Fibroblast of lung (primary cell): ENCODE data around the gene TMPRSS7. TPM values are rescaled to one million over a fixed set of nuclear protein-coding genes. Genes with fewer than 3 reads are reported as not detected.

Experiments
- DNase-seq, 2 donors: peaks; one replicate each; pipeline versions ENCODE4 v3.0.0 to v3.0.0-alpha.2; 2010; ENCODE audit warnings: low read depth in 2 of 2
- H2AFZ ChIP-seq: 2 replicates; pipeline ENCODE4 v1.5.1; 2012; ENCODE audit warnings: low read length, control low read depth, inconsistent platforms
- H3K27ac ChIP-seq: 2 replicates; pipeline ENCODE4 v1.5.1; 2011; ENCODE audit warnings: low read length, control low read depth; ENCODE audit not compliant: insufficient read depth
- H3K27me3 ChIP-seq: 2 replicates; pipeline ENCODE4 v1.5.1; 2011; ENCODE audit warnings: mild to moderate bottlenecking, low read length; ENCODE audit not compliant: control insufficient read depth, insufficient read depth
- H3K36me3 ChIP-seq: 2 replicates; pipeline ENCODE4 v1.5.1; 2011; ENCODE audit warnings: low read length; ENCODE audit not compliant: control insufficient read depth, insufficient read depth
- H3K4me1 ChIP-seq: 2 replicates; pipeline ENCODE4 v1.5.1; 2011; ENCODE audit warnings: low read length; ENCODE audit not compliant: control insufficient read depth, insufficient read depth; ENCODE audit errors: extremely low read depth
- H3K4me2 ChIP-seq: 2 replicates; pipeline ENCODE4 v1.5.1; 2011; ENCODE audit warnings: low read length, control low read depth; ENCODE audit not compliant: insufficient read depth; ENCODE audit errors: extremely low read depth
- H3K4me3 ChIP-seq, 4 experiments: fragments of 200-600 bp in 1 of 4; sonication (generic) in 1 of 4; replicated peaks in 1 of 4; 2 replicates each; pipeline ENCODE4 v1.5.1; 2011 to 2016; ENCODE audit warnings: low read length in 4 of 4, low read depth in 3 of 4, mild to moderate bottlenecking in 3 of 4, control low read depth in 2 of 4, inconsistent platforms in 1 of 4, mixed read lengths in 1 of 4; ENCODE audit not compliant: insufficient read depth in 1 of 4; ENCODE audit errors: control extremely low read depth in 1 of 4
- H3K79me2 ChIP-seq: 2 replicates; pipeline ENCODE4 v1.5.1; 2012; ENCODE audit warnings: mild to moderate bottlenecking, low read length, inconsistent platforms; ENCODE audit not compliant: control insufficient read depth, insufficient read depth
- H3K9ac ChIP-seq: 2 replicates; pipeline ENCODE4 v1.5.1; 2011; ENCODE audit warnings: mild to moderate bottlenecking, low read length, control low read depth; ENCODE audit not compliant: insufficient read depth
- H3K9me3 ChIP-seq: 2 replicates; pipeline ENCODE4 v1.5.1; 2012; ENCODE audit warnings: low read depth, low read length; ENCODE audit not compliant: control insufficient read depth, insufficient read depth
- H4K20me1 ChIP-seq: 2 replicates; pipeline ENCODE4 v1.5.1; 2011; ENCODE audit warnings: low read length; ENCODE audit not compliant: control insufficient read depth, insufficient read depth; ENCODE audit errors: extremely low read depth
- CTCF ChIP-seq, 2 donors: IDR thresholded peaks in 1 of 2; conservative IDR thresholded peaks in 1 of 2; 1 replicate in 1 of 2; 2 replicates in 1 of 2; pipeline ENCODE4 v1.5.1; 2011 to 2012; ENCODE audit warnings: low read length in 2 of 2, control low read depth in 1 of 2, inconsistent platforms in 1 of 2, low read depth in 1 of 2, mild to moderate bottlenecking in 1 of 2
- EZH2 ChIP-seq: IDR thresholded peaks from 2 replicates; pipeline ENCODE4 v1.5.1; 2012; ENCODE audit warnings: low read length, control low read depth, mild to moderate bottlenecking; ENCODE audit errors: missing control alignments
- polyA plus RNA-seq, 2 donors: library from polyadenylated mRNA; depleted of rRNA in 1 of 2; stranded (reverse) in 1 of 2; unstranded in 1 of 2; fragments of >200 nt; gene quantifications; 2 replicates each; pipeline ENCODE4 v1.2.1, GENCODE V29; 2011 to 2012; ENCODE audit warnings: missing spikeins in 1 of 2
- total RNA-seq: library from RNA; depleted of rRNA; stranded (reverse); fragments of >200 nt; gene quantifications from 2 replicates; pipeline ENCODE4 v1.2.1, GENCODE V29; 2014

The TMPRSS7 gene
- total and polyA plus RNA-seq, 2 donors (not counting 1 experiment from before 2014, with no cell fraction given): not detected

GRCh38 chr3:112127522-112128494 lies 93.3 kb downstream of the TMPRSS7 start:
- no peak overlapping the region for H3K4me2 ChIP-seq
- no peak overlapping the region for H3K27ac ChIP-seq
- H3K9me3 ChIP-seq: no peaks in the 10 kb centered on the region
- H4K20me1 ChIP-seq: no peaks in the 10 kb centered on the region
- no peak overlapping the region for H2AFZ ChIP-seq
- H3K36me3 ChIP-seq: no peaks in the 10 kb centered on the region
- H3K4me3 ChIP-seq: no peak overlapping the region
- TF ChIP-seq EZH2 (no peak), CTCF (conservative IDR thresholded peaks at IDR 0.05 in 1 of 2, IDR thresholded peaks at IDR 0.05 in 1 of 2; ENCODE audit: low read depth in 1 of 2, low read length in 2 of 2) (no peak)
- DNase-seq: no peak
- no peaks in the 10 kb centered on the region for H3K4me1 ChIP-seq
- H3K9ac ChIP-seq: no peak overlapping the region
- H3K79me2 ChIP-seq: no peaks in the 10 kb centered on the region
- H3K27me3 ChIP-seq: no peaks in the 10 kb centered on the region

- no peak overlapping the region for H3K27ac ChIP-seq
- H3K4me1 ChIP-seq: no peaks in the 10 kb centered on the region
- no peaks in the 10 kb centered on the region for H3K36me3 ChIP-seq
- no peaks in the 10 kb centered on the region for H3K79me2 ChIP-seq
- no peak for TF ChIP-seq CTCF (conservative IDR thresholded peaks at IDR 0.05 in 1 of 2, IDR thresholded peaks at IDR 0.05 in 1 of 2; ENCODE audit: low read depth in 1 of 2, low read length in 2 of 2)
- TF ChIP-seq EZH2: no peak
- no peaks in the 10 kb centered on the region for H4K20me1 ChIP-seq
- H2AFZ ChIP-seq: no peak overlapping the region
- H3K4me3 ChIP-seq: no peak overlapping the region
- H3K4me2 ChIP-seq: no peak overlapping the region
- H3K27me3 ChIP-seq: no peaks in the 10 kb centered on the region
- no peaks in the 10 kb centered on the region for H3K9me3 ChIP-seq
- H3K9ac ChIP-seq: no peak overlapping the region
- peak; percentile 12 to 13 for DNase-seq
Observed at GRCh38 chr3:112128843-112129727, 94.5 kb downstream of the TMPRSS7 start.
